HepG2 (cell line): Measurements from ENCODE around the gene GUCY2D. TPM values are rescaled to one million over a fixed set of nuclear protein-coding genes. Genes with fewer than 3 reads are reported as not detected.

Experiments used
- ATAC-seq: fragments of 200-7000 bp; cut with Tn5 transposase; 3 replicates; pipeline ENCODE4 v1.9.1; 2020; ENCODE audit warnings: mild to moderate bottlenecking, moderate library complexity
- BruUV-seq: library from RNA; stranded (reverse); fragments of 400-500 nt; replicated peaks from 2 replicates; lab custom pipeline; 2021; lab: Mats Ljungman, UMichigan
- CTCF ChIA-PET: fragments of 300-600 bp; formaldehyde crosslinking; extraction: SDS; loops from one replicate; lab custom pipeline; 2021; ENCODE audit warnings: low total read pairs, inconsistent platforms, low intra/inter-chr PET ratio; lab: Yijun Ruan, JAX
- POLR2A ChIA-PET: fragments of 350-600 bp; sonication (Branson Sonifier 250); formaldehyde crosslinking; loops from one replicate; lab custom pipeline; 2020; ENCODE audit warnings: antibody characterized with exemption, inconsistent platforms; lab: Yijun Ruan, JAX
- DNase-seq: peaks from one replicate; pipeline ENCODE4 v3.0.0-alpha.2; 2015; ENCODE audit warnings: low spot score
- FAIRE-seq: peaks from 3 replicates; lab custom pipeline; 2011; peaks lifted over from hg19 to GRCh38; lab: Jason Lieb, UNC
- H2AFZ ChIP-seq: one replicate; pipeline ENCODE4 v1.6.1; 2011; ENCODE audit warnings: low read length, inconsistent platforms
- H3K27ac ChIP-seq: fragments of 300-600 bp; 3 replicates; pipeline ENCODE4 v1.8.0; 2011; ENCODE audit warnings: mixed run types, mild to moderate bottlenecking, mixed read lengths, low read length, inconsistent platforms; ENCODE audit not compliant: insufficient read depth; ENCODE audit errors: extremely low read length
- H3K27me3 ChIP-seq, 2 experiments: fragments of 200-600 bp in 1 of 2; 2 replicates in 1 of 2; 3 replicates in 1 of 2; pipeline versions ENCODE4 v1.6.0 to v1.8.0; 2011; ENCODE audit warnings: low read length in 2 of 2, mild to moderate bottlenecking in 2 of 2, moderate library complexity in 2 of 2, inconsistent platforms in 1 of 2; ENCODE audit not compliant: insufficient read depth in 2 of 2, control insufficient read depth in 1 of 2
- H3K36me3 ChIP-seq, 2 experiments: fragments of 200-600 bp in 1 of 2; replicated peaks in 1 of 2; 2 replicates in 1 of 2; 3 replicates in 1 of 2; pipeline versions ENCODE4 v1.5.1 to v1.8.0; 2011; ENCODE audit warnings: low read length in 2 of 2, inconsistent platforms in 1 of 2; ENCODE audit not compliant: insufficient read depth in 2 of 2, control insufficient read depth in 1 of 2
- H3K4me1 ChIP-seq: 2 replicates; pipeline ENCODE4 v1.5.1; 2012; ENCODE audit warnings: low read length, inconsistent platforms; ENCODE audit not compliant: insufficient read depth
- H3K4me2 ChIP-seq: 2 replicates; pipeline ENCODE4 v1.6.0; 2011; ENCODE audit warnings: low read depth, low read length, inconsistent platforms
- H3K4me3 ChIP-seq, 3 experiments: fragments of 200-600 bp in 1 of 3; sonication (generic), shearing (Covaris generic) in 1 of 3; replicated peaks in 1 of 3; 2 replicates each; pipeline ENCODE4 v1.5.1; 2011 to 2016; ENCODE audit warnings: low read length in 3 of 3, inconsistent platforms in 2 of 3, low read depth in 2 of 3, mild to moderate bottlenecking in 2 of 3, control low read depth in 1 of 3, mixed read lengths in 1 of 3; ENCODE audit not compliant: insufficient read depth in 1 of 3
- H3K79me2 ChIP-seq: one replicate; pipeline ENCODE4 v1.6.1; 2011; ENCODE audit warnings: low read length, inconsistent platforms; ENCODE audit not compliant: insufficient read depth
- H3K9ac ChIP-seq: 2 replicates; pipeline ENCODE4 v1.6.0; 2011; ENCODE audit warnings: mild to moderate bottlenecking, low read depth, low read length, inconsistent platforms; ENCODE audit not compliant: insufficient read depth
- H3K9me3 ChIP-seq: 2 replicates; pipeline ENCODE4 v1.5.1; 2012; ENCODE audit warnings: mild to moderate bottlenecking, low read length
- H4K20me1 ChIP-seq: 2 replicates; pipeline ENCODE4 v1.6.0; 2011; ENCODE audit warnings: inconsistent platforms, mild to moderate bottlenecking, low read length, moderate library complexity; ENCODE audit not compliant: insufficient read depth
- AHDC1 ChIP-seq: sonication (generic); formaldehyde crosslinking; IDR thresholded peaks from 2 replicates; pipeline ENCODE4 v1.5.1; 2020; ENCODE audit warnings: mild to moderate bottlenecking, missing genetic modification reagents, borderline replicate concordance
- ATF1 ChIP-seq: IDR thresholded peaks from 2 replicates; pipeline ENCODE4 v1.6.1; 2016; ENCODE audit warnings: mild to moderate bottlenecking, control low read depth
- NCOR1 ChIP-seq: fragments of 200-600 bp; sonication (generic); IDR thresholded peaks from 2 replicates; pipeline ENCODE4 v1.7.0; 2017; ENCODE audit warnings: antibody characterized with exemption, low read length, borderline replicate concordance
- WGBS: methylation state at CpG from one replicate; pipeline ENCODE4 v1.1.6; 2017; ENCODE audit warnings: low lambda C conversion rate; 5-methylcytosine and 5-hydroxymethylcytosine counted together
- in situ Hi-C: cut with HindIII; loops from 2 replicates; pipeline ENCODE4 v1.10.0; 2017; ENCODE audit warnings: low pct_unique_long_range_greater_than_20kb; ENCODE audit not compliant: extremely low pct_ligation_motif_present
- intact Hi-C: fragments of 100-400 bp; cut with micrococcal nuclease; formaldehyde crosslinking; loops from one replicate; pipeline ENCODE4 v1.10.0; 2022; ENCODE audit not compliant: unreplicated experiment
- polyA plus RNA-seq, 8 experiments: library from polyadenylated mRNA; depleted of rRNA in 3 of 8; stranded (reverse) in 7 of 8; unstranded in 1 of 8; fragments of >200 nt; fragmentation: Illumina TruSeq in 4 of 8; extraction: Trizol in 4 of 8; gene quantifications; 2 replicates each; pipeline versions ENCODE4 v1.2.1 to v1.2.3, GENCODE V29; 2011 to 2016; ENCODE audit warnings: low read depth in 4 of 8, missing spikeins in 1 of 8, mixed read lengths in 1 of 8; ENCODE audit not compliant: insufficient read depth in 1 of 8
- total RNA-seq, 5 experiments: library from RNA; depleted of rRNA; stranded (reverse); fragments of >200 nt; fragmentation: Illumina TruSeq; extraction: Trizol; gene quantifications; 2 replicates each; pipeline ENCODE4 v1.2.3, GENCODE V29; 2016; ENCODE audit warnings: low read depth in 1 of 5

GUCY2D gene
- total and polyA plus RNA-seq, 2 of the 13 experiments (the other 11 are each of a cell fraction or from before 2014, with no cell fraction given), result not detected

DNA sequence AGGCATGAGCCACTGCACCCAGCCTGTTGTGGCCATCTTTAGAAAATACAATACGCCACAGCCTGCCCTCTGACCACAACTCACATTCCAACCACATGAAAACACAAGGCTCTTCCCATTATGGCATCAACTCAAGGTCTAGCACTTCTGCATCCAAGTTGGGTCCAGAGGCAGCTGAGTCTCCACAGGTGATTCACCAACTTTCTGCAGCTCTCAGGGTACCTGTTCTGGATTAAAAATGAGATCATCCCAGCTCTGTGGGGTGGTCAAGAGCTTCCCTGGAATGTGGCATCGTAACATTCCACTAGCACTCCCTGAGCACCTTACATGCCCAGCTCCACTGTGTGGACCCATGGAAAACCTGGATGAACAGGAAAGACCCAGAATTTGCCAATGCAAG, 9.9 kb upstream of the GUCY2D start:
- ChIA-PET CTCF (interaction anchor here (4.5 kb wide), 1 partner anchor 78 kb away, joined by 70 read pairs; the partner anchor contains the start of gene RNF227), POLR2A (no interaction called here)
- Histone ChIP-seq H3K4me1 (peaks cover 11% of the 10 kb centered on the region), H3K27ac (no peak overlapping the region), H3K79me2 (no peaks in the 10 kb centered on the region), H3K9ac (no peak overlapping the region), H2AFZ (no peak overlapping the region), H3K27me3 (peaks cover 2 to 12% of the 10 kb centered on the region in 2 experiments; a peak in 3 of 5 replicates), H3K36me3 (no peaks in the 10 kb centered on the region), H3K4me2 (no peak overlapping the region), H3K4me3 (no peak overlapping the region), H3K9me3 (no peaks in the 10 kb centered on the region), H4K20me1 (no peaks in the 10 kb centered on the region)
- DNase-seq, result no peak
- no peak for FAIRE-seq
- intact Hi-C loops, result loop anchor here (5.0 kb wide), 1 partner anchor 250 kb away; no protein-coding TSS in a partner anchor
- 31% methylated on average over 2 of the region's 2 CpGs for WGBS
- no TSS peak for BruUV-seq
- no peak for TF ChIP-seq ATF1 (CRISPR knock-in tag)
- TF ChIP-seq AHDC1, result no peak
- TF ChIP-seq NCOR1, result no peak
- in situ Hi-C loops, result no loop called here
- no peak for ATAC-seq
